GM12872 (cell line): ENCODE data around the gene ANXA6.

Experiments
- CTCF ChIP-seq: IDR thresholded peaks from 3 replicates; pipeline ENCODE4 v1.5.1; 2011; ENCODE audit warnings: low read depth, mild to moderate bottlenecking, low read length, moderate library complexity; ENCODE audit not compliant: insufficient read depth

Gene ANXA6

DNA sequence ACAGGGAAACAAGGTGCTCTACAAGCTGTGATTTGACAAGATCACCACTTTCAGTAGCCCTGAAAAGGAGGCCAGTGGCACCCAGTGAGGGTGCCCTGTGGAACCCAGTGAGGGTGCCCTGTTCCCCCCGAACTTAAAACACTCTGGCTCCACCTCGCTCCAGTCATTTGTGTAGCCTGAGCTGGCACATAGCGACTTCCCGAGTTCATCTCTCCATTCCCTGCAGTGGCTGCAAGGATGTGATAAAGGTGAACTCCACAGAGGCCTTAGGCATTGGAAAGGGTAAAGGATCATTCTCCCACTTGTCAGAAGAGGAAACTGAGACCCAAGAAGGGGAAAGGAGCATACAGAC is 21.9 kb upstream of the ANXA6 start:
- no peak for TF ChIP-seq CTCF

- no peak for TF ChIP-seq CTCF
These were observed 21.4 kb upstream of the ANXA6 start for GRCh38 chr5:151178777-151179488.

DNA sequence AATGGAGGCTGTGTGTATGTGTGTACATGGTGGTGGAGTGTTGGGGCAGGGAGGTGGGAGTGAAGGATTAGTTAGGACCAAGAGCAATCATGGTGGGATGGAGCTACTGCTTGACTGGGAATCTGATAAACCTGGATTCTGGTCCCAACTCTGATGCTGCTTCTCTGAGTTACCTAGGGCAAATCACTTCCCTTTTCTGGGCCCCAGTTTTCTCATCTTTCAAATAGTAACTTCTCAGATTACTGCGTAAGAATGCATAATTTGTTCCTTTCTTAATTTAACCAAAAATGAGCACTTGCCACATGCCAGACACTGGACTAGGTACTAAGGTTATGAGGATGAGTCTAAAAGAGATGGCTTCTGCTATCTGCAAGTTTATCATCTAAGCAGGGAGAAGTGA is 20.8 kb upstream of the ANXA6 start:
- no peak for TF ChIP-seq CTCF

DNA sequence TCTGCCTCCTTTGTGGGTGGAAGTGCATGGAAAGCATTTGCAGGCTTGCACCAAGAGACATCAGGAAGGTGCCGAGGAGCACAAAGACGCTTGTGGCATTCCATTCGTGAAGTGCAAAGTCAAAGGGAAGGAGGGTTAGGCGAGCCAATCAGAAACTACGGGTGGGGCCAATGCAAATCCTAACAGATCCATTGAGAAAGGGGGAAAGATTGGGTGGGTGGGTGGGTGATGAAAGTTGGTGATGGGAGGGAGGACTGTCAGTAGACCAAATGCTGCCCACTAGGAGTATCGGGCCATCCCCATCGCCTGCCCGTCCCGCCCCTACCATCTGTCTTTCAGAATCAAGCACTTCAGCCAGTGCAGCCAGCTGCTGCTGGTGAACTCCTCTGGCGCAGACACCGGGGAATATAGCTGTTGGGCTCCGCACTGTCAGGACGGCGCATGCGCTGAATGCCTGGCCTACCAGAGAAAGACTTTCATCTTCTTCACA is 17.1 kb upstream of the ANXA6 start:
- TF ChIP-seq CTCF: no peak

DNA sequence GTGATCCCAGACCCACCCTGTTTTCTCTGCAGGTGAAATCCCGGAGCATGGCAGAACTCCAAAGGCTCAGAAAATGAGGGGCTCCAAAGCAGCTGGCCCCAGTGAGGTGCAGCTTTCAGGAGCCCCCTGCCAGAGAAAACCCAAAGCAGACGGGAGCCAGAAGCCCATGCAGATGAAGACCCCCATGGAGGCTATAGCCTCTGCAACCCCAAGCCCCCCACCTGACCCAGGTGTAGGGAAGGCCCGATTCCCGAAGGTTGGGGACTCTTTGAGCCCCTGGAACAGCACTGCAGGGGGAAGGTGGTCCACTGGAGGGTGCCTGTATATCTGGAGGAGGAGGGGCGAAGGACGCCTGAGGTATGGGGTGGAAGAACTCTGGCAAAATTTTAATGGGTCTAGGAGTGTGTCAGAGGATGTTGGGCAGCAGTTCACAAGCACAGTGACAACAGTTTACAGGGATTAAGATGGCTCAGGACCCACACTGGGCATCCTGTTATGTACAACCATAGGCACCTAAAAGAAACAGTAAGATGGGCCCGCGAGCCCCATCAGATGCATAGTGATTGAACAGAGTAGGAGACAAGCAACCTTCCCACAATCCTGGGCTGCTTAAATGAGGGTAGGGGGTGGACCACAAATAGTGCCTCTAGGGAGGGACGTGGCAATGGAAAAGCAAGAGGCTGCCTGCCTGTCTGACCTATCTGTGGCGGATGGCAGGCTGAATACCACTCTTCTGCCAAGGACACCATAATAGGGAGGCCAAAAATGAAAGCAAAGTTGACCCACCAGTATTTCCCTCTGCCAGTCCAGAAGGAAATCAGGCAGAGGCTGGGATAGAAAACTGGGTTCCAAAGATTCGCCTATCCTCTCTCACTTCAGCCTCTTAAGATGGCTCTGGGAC is 16.4 kb upstream of the ANXA6 start:
- TF ChIP-seq CTCF: no peak

- TF ChIP-seq CTCF: no peak
These were observed 13.9 kb upstream of the ANXA6 start for GRCh38 chr5:151171529-151171928.

GRCh38 chr5:151168602-151169344 is 11.2 kb upstream of the ANXA6 start:
- no peak for TF ChIP-seq CTCF
